GM21717 (cell line): ENCODE results near the gene STAG1.
"Not testable (repeated sequence)": the region's sequence is repeated elsewhere in the genome, so short reads cannot be mapped to it uniquely, and the experiment has no call there.

Experiments used
- ATAC-seq: cut with Tn5 transposase; IDR thresholded peaks from one replicate; pipeline ENCODE4 v1.9.1; 2021; ENCODE audit warnings: mild to moderate bottlenecking, moderate library complexity; ENCODE audit not compliant: unreplicated experiment

Gene STAG1

DNA sequence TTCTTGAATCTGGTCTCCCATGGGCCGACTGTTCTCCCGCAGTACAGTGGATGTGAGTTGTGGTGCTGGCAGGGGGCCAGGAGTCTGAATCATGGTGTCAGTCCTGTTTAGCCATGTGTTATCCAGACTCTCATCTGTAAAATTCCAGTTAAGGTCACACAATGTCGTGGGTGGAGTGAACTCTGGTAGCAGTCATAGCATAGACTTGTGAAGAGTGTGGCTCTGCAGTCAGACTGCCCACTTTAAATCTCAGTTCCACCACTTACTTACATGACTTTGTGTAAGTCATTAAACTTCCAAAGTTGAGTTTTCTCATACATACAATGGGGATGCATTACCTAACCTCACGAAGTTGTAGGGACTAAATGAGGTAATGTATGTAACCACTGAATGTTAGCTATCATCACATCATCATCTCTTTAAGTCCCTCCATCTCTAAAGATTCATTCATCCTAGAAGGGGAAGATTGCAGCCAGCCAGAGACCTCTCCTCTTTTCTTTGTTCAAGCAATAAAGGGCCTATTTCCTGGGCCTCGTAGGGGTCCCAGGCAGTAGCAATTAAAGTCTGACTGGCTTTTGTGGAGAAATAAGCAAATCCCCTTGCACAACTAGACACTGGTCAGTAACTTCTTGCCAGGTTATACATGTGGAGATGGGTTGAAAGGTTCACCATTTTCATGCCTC, 408.2 kb downstream of the STAG1 start:
- ATAC-seq, result no peak

DNA sequence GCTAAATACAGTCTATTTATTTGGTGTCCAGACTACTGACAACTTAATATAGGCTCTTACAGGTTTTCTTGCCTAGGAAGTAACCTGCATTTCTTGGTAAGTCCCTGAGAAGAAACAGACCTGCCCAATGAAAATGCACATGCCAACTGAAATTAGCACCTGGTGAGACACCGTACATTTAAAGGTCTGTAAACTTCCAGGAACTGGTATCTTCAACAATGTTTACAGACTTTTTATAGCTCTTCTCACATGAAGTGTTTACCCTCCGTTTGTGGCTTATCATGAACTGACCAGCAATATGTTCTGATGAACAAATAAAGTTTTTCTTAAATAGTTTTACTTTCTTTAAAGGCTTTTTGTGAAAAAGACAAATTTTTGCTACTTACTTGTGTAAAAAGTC, 408.7 kb downstream of the STAG1 start:
- ATAC-seq, result no peak

DNA sequence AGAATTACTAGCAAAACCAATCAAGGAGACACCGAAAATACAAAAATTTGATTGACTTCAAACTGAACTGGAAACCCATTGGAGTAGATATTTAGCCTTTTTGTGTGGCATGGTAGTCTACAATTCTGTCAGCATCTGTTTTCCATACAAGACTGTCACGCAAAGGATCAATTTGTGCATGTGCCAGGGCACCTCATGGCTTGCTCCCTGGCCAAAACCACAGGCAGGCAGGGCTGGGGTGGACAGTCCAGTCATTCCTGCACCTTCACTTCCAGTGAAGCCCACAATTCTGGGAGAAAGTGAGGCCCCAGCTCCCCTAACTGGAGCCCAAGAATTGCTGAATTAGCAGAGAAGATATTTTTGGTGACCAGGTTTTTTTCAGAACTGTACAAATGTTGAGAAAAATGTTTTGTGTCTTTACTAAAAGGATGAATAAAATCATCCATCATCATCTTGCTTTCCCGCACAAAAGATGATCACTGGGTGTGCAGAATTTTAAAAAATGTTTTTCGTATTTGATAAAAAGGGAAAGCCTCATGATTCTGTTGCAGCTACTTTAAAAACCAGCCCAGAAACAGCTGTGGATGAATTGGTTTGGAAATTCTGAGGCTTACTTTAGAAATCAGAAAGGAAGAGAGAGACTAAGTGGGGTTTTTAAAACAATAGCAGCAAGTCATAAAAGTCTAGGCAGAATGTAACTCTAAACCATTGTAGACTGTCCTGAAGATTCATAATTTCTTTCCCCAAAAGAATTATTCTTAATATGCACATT, 415.7 kb downstream of the STAG1 start:
- no peak for ATAC-seq

DNA sequence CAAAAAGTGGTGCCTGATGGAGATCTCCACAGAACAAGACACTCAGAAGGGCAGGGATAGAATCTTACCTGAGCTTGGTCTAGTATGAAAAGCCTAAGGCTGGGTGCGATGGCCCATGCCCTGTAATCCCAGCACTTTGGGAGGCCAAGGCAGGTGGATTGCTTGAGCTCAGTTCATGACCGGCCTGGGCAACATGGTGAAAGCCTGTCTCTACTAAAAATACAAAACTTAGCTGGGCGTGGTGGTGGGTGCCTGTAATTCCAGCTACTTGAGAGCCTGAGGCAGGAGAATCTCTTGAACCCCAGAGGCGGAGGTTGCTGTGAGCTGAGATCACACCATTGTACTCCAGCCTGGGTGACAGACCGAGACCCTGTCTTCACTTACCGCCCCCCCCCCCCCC, 417.5 kb downstream of the STAG1 start:
- not testable (repeated sequence) for ATAC-seq

DNA sequence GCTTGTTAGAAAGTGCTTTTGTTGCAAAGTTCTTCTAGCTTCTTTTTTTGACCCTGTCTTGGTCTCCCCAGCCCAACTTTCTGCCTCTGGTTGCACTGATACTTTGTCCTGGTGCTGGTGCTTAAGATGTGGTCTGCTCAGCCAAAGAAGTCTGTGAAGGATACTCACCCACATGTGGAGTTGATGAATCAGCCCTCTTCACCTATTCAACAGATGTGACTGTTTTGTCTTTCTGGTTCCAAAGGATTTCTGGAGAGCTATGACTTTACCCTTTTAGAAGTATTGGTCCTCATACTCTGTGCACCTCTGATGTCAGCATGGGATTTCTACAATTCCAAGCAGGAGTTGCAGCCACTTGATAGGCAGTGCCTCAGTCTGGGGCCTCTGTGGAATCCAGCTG, 418.0 kb downstream of the STAG1 start:
- ATAC-seq, result no peak

DNA sequence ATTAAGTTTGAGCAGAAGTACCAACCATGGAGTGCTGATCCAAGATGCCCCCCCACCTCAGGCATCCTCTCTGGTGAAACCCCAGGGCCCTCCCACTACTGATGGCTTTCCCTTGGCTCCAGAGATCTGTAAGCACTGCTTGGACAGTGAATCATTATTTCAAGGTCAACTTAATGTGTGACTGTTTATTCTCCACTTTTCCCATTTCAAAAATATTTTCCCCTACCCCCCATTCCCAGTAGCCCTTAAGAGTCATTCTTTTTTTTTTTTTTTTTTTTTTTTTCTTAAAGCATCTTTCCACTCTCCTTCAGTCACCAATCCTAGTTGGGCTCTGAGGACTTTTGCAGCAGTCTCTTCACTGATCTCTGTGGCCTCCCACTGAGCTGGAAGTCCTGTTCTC, 419.4 kb downstream of the STAG1 start:
- ATAC-seq, result no peak

DNA sequence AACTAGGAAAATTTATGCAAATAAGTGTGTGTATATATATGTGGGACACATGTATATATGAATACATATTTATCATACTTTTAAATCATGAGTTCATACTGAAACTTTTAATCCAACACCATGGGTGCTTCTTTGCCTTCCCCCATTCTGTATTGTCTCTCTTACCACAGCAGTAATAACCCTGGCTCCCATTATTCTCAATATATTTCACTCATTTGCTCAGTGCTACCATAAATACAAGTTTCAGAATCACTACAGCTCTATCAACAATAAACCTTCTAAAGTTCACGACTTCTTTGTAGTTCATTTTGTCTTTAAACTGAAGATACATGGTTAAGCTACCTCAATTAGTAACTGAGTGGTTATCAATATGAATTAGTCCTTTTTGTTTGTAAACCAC, 419.9 kb downstream of the STAG1 start:
- ATAC-seq, result no peak

DNA sequence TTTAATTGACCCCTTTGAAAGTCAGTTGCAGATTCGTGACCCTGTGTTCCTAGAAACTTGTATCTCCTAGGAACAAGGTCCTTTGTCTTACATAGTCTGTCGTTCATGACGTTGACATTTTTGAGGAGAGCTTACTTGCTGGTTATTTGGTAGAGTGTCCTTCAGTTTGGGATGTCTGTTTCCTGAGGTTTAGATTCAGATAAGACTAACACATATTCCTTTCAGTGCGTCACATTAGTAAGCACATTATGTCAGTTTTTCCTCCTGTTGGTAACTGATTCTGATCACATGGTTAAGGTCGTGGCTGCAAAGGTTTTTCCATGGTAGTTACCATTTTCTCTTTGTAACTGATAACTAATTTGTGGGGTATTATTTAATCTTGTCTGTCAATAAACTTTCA, 421.3 kb downstream of the STAG1 start:
- no peak for ATAC-seq

DNA sequence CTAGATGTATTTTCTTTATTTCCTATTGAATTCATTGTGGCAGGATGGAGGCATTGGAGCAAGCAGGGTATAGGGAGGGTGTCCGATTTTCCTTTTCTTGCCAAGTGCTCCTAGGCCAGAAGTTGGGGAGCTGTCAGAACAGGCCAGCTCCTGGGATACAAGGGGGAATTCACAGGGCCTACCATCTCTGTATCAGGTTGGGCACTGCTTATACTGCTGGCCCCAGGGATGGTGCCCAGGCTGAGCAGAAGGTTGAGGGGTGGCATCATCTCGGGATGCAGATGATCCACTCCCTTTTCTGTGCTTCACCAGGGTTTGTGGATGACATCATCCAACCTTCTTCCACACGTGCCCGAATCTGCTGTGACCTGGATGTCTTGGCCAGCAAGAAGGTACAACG, 422.6 kb downstream of the STAG1 start:
- no peak for ATAC-seq

DNA sequence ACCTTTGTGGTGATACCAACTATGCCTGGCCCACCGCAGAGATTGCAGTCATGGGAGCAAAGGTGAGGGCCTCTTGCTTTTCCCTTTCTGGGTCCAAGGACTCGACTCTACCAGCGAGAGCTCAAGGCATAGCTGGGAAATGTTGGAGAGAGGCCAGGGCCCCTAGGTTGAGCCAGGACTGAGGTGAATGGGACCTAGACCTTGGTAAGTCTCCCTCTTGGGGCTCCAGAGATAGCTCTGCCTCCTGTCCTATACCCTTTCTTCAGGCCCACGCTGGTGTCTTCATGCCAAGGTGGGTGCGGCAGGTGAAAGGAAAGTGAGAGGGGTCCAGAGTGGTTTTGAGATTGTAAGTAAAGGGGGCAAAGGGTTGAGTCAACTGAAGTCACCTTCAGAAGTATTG, 424.5 kb downstream of the STAG1 start:
- no peak for ATAC-seq

DNA sequence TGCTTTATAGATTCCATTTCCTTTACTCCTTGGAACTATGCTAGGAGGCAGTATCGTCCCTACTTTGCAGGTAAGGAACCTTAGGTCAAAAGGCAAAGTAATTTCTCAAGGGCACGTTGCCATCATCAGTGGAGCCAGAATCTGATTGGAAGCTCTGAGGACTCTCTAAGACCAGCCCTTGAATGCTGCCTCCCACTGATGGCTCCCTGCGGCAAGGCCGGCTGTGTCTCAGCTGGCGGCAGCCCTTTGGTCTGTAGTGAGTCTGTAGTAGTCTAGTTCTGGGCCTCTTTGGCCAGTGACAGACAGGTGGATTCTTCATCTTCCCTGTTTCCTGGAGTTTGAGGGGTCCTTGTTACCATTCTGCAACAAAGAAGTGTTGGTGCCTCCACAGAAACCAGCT, 425.9 kb downstream of the STAG1 start:
- no peak for ATAC-seq

DNA sequence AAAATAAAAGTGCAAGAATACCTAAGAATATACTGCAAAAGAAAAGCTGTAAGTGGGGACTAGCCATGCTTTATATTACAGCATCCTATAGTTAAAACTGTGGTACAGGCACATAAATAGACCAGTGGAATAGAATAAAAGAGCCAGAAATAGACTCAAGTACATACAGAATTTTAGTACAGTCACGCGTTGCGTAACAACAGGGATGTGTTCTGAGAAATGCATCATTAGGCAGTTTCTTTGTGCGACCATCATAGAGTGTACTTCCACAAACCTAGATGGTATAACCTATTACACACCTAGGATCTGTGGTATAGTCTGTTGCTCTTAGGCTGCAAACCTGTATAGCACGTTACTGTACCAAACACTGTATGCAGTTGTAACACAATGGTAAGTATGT, 440.2 kb downstream of the STAG1 start:
- ATAC-seq, result no peak

DNA sequence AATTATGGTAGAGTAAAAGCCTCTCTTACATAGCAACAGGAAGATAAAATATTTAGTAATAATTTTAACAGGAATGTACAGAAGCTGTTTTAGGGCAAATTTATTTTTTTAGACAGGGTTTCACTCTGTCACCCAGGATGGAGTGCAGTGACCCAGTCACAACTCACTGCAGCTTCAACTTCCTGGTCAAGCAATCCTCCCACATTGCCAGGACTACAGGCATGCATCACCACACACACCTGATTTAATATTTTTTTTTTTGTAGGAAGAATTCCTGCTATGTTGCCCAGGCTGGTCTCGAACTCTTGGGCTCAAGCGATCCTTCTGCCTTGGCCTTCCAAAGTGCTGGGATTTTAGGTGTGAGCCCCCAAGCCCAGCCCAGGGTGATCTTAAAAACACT, 440.9 kb downstream of the STAG1 start:
- ATAC-seq, result no peak

DNA sequence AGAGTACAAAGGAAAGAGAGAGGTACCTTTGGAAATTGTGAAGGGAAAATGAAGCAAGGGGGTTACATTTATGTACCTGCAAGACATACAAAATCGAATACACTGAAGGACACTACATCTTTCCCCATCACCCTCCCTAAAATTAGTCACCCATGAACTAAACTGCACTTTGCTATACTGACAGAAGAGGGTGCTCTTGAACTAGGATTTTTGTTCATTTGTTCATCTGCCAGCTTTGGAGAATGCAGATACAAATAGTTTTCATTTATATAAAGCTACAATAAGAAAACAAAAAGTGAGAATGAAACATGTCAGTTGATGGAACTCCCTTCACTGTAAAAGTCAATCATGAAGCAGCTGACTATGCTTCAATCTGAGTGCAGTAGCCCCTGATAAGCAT, 446.3 kb downstream of the STAG1 start:
- ATAC-seq, result no peak

DNA sequence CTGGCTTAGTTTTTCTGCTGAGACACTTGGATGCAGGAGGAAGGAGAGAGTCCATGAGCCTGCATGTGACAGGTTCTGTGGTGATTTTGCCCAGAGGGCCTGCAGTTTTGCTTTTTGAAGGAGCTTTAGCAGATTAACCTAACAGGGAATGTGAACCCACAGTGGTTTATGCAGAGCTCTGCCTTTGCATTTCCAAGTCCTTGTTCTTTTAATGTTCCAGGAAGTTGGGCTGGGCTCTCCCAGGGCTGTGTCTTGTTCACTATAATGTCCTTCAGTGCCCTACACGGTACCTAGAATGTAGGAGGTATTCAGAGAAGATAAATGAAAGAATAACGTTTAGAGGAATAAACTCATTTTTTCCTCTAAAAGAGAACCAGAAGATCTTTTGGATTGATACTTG, 451.7 kb downstream of the STAG1 start:
- ATAC-seq, result no peak

DNA sequence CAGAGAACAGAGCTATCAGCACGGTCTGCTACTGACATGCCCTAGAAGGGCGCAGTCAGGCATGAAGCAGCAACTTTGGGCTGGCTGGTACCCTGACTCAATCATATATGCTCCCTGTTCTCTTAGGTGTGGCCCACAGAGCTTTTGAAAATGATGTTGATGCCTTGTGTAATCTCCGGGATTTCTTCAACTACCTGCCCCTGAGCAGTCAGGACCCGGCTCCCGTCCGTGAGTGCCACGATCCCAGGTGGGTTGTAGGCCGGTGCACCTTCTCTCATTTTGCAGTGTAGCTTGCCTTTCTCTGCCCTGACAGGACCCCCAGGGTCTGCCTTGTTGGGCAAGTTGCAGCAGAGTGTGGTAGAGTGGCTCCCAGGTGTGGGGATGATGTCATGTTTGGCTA, 454.4 kb downstream of the STAG1 start:
- no peak for ATAC-seq

DNA sequence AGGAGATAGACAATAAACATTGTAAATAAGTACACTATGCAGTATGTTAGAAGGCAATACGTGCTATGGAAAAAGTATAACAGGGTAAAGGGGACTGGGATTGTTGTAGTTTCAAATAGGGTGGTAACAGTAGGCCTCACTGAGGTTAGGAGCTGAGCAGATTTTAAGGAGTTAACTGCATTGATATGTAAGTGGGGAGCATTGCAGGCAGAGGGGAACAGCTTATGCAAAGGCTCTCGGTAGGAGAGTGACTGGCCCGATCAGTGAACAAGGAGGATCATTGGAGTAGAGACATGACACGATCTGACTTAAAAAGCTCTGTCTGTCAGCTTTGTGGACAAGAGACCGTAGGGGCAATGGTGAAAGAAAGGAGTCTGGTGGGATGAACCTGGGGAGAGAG, 455.2 kb downstream of the STAG1 start:
- ATAC-seq, result no peak

DNA sequence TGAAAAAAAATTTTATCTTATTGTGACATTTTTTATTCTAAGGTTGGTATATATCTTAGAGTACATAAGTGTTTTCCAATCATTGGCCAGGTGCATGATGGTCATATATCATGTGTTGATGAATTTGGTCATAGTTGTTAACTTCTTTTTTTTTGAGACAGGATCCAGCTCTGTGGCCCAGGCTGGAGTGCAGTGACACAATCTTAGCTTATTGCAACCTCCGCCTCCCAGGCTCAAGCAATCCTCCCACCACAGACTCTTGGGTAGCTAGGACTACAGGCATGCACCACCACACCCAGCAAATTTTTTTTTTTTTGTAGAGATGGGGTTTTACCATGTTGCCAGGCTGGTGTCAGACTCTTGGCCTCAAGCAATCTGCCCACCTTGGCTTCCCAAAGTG, 458.0 kb downstream of the STAG1 start:
- ATAC-seq, result no peak

DNA sequence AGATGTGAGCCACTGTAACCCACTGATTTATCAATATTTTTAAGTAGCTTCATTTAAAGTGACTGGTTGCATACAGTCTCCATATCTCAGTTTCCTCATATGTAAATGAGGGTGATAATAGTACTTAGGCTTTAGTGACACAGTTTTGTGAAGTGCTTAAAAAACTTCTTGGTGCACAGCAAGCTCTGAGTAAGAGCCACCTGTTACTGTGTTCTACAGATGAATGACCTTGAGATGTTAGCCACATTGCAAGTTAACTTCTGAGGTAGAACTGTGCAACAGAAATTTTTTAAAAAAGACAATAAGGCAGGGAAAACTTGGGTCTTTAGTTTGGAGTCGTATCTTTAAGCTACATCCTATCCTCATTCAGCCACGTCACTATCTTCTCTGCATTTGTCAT, 458.9 kb downstream of the STAG1 start:
- no peak for ATAC-seq

DNA sequence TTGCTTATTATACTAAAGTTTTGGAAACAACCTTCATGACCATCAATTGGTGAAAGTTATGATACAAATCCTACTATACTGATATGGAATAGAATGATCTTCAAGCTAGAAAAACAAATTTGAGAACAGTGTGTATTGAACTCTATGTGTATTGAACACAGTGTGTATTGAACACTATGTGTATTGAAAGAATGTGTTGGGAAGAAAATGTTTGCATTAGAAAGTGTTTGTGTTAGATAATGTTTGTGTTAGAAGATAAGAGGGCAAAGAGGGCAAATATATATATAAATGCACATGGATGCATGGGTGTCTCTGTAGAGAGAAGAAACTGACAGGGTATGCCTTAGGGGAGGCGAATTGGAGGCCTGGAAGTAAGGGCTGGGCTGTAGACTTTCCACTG, 459.7 kb downstream of the STAG1 start:
- no peak for ATAC-seq

DNA sequence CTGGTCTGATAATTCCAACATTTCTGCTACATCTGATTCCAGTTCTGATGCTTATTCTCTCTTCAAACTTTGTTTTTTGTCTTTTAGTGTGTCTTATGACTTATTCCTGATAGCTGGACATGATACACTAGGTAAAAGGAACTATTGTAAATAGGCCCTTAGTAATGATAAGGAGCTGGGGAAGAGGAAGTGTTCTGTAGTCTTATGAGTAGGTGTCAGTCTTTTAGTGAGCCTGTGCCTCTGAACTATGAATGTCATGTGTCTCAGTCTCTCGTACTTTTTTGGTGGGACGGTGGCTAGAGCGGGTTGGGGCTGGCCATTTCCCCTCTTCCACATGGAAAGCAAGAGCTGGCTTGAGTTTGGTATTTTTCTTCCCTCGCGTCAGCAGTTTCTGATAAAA, 460.9 kb downstream of the STAG1 start:
- ATAC-seq, result no peak
